GM21717 (cell line): Measurements from ENCODE around the gene LIMK2.
"Not testable (repeated sequence)": the region's sequence is repeated elsewhere in the genome, so short reads cannot be mapped to it uniquely, and the experiment has no call there.

ENCODE experiments used
- ATAC-seq: cut with Tn5 transposase; IDR thresholded peaks from one replicate; pipeline ENCODE4 v1.9.1; 2021; ENCODE audit warnings: mild to moderate bottlenecking, moderate library complexity; ENCODE audit not compliant: unreplicated experiment

Gene LIMK2

GRCh38 chr22:31288496-31289240 is 76.6 kb downstream of the LIMK2 start:
- ATAC-seq: no peak

- ATAC-seq: no peak
Observed at GRCh38 chr22:31289344-31289743, 77.2 kb downstream of the LIMK2 start.

GRCh38 chr22:31290494-31291471 is 78.7 kb downstream of the LIMK2 start:
- peak; percentile 88 for ATAC-seq

GRCh38 chr22:31291481-31292235 is 79.6 kb downstream of the LIMK2 start:
- ATAC-seq: no peak

GRCh38 chr22:31292236-31292989 is 80.3 kb downstream of the LIMK2 start, which contains the start of gene PIK3IP1:
PIK3IP1 (minus strand) TSS chr22:31292488; CDS start chr22:31292344, 144 bp downstream.
- ATAC-seq: no peak

- ATAC-seq: no peak
Observed at GRCh38 chr22:31295360-31295759, 83.3 kb downstream of the LIMK2 start.

- no peak for ATAC-seq
Observed at GRCh38 chr22:31295831-31296657, 83.9 kb downstream of the LIMK2 start.

- no peak for ATAC-seq
Observed at GRCh38 chr22:31300896-31301295, 88.8 kb downstream of the LIMK2 start.

GRCh38 chr22:31302006-31302405 is 89.9 kb downstream of the LIMK2 start:
- no peak for ATAC-seq

GRCh38 chr22:31302537-31302936 is 90.4 kb downstream of the LIMK2 start:
- ATAC-seq: no peak

- no peak for ATAC-seq
Observed at GRCh38 chr22:31305194-31305593, 93.1 kb downstream of the LIMK2 start.

- no peak for ATAC-seq
Observed at GRCh38 chr22:31308181-31308580, 96.1 kb downstream of the LIMK2 start.

- no peak for ATAC-seq
Observed at GRCh38 chr22:31313366-31314147, 101.5 kb downstream of the LIMK2 start.

GRCh38 chr22:31314220-31314619 is 102.1 kb downstream of the LIMK2 start:
- not testable (repeated sequence) for ATAC-seq

GRCh38 chr22:31321421-31321820 is 109.3 kb downstream of the LIMK2 start:
- no peak for ATAC-seq

GRCh38 chr22:31323578-31324550 is 111.8 kb downstream of the LIMK2 start:
- no peak for ATAC-seq

GRCh38 chr22:31326877-31327276 is 114.8 kb downstream of the LIMK2 start:
- ATAC-seq: no peak
